ENCODE measurements around the gene NDUFS2.
"Not testable (repeated sequence)": the region's sequence is repeated elsewhere in the genome, so short reads cannot be mapped to it uniquely, and the experiment has no call there.

NDUFS2 gene

GRCh38 chr1:161222175-161223019 lies 20.2 kb downstream of the NDUFS2 start:
- TF ChIP-seq CTCF (IDR thresholded peaks at IDR 0.05; ENCODE audit: low read depth, low read length, missing control alignments) = no peak
- no peak overlapping the region for H3K4me3 ChIP-seq (ENCODE audit: low read depth, low read length)
- in situ Hi-C loops (cut with HindIII; ENCODE audit: low sequenced_read_pairs) = loop anchor here (25.0 kb wide), 1 partner anchor 515 kb away; the partner anchor contains the start of gene DUSP12
- DNase-seq (ENCODE audit: low read depth) = no peak

- DNase-seq (ENCODE audit: low read depth) = no peak
- in situ Hi-C loops (cut with HindIII; ENCODE audit: low sequenced_read_pairs) = loop anchor here (25.0 kb wide), 1 partner anchor 513 kb away; the partner anchor contains the start of gene DUSP12
- no peak for TF ChIP-seq CTCF (IDR thresholded peaks at IDR 0.05; ENCODE audit: low read depth, low read length, missing control alignments)
- no peak overlapping the region for H3K4me3 ChIP-seq (ENCODE audit: low read depth, low read length)
Measured at GRCh38 chr1:161223805-161224694, 21.9 kb downstream of the NDUFS2 start.

GRCh38 chr1:161224695-161225087 lies 22.5 kb downstream of the NDUFS2 start:
- DNase-seq (ENCODE audit: low read depth); H3K4me3 ChIP-seq (ENCODE audit: low read depth, low read length): not testable (repeated sequence)
- in situ Hi-C loops (cut with HindIII; ENCODE audit: low sequenced_read_pairs) = loop anchor here (25.0 kb wide), 1 partner anchor 513 kb away; the partner anchor contains the start of gene DUSP12

GRCh38 chr1:161225178-161225533 lies 23.0 kb downstream of the NDUFS2 start:
- H3K4me3 ChIP-seq (ENCODE audit: low read depth, low read length) = no peak overlapping the region
- in situ Hi-C loops (cut with HindIII; ENCODE audit: low sequenced_read_pairs) = no loop called here
- no peak for DNase-seq (ENCODE audit: low read depth)
- TF ChIP-seq CTCF (IDR thresholded peaks at IDR 0.05; ENCODE audit: low read depth, low read length, missing control alignments) = no peak

- TF ChIP-seq CTCF (IDR thresholded peaks at IDR 0.05; ENCODE audit: low read depth, low read length, missing control alignments) = peak; percentile 70
- DNase-seq (ENCODE audit: low read depth) = peak; percentile 98
- in situ Hi-C loops (cut with HindIII; ENCODE audit: low sequenced_read_pairs) = no loop called here
- peak within 1 kb of the TSS; percentile 88 for H3K4me3 ChIP-seq (ENCODE audit: low read depth, low read length)
Measured at GRCh38 chr1:161225534-161226319, 23.6 kb downstream of the NDUFS2 start, which contains the start of gene TOMM40L. TSS of gene TOMM40L (plus strand) at chr1:161226060. CDS start at chr1:161226490, 430 bp downstream.

GRCh38 chr1:161226320-161226711 lies 24.1 kb downstream of the NDUFS2 start:
- no peak for TF ChIP-seq CTCF (IDR thresholded peaks at IDR 0.05; ENCODE audit: low read depth, low read length, missing control alignments)
- H3K4me3 ChIP-seq (ENCODE audit: low read depth, low read length) = peak overlapping the region; percentile 88
- DNase-seq (ENCODE audit: low read depth) = no peak
- in situ Hi-C loops (cut with HindIII; ENCODE audit: low sequenced_read_pairs) = no loop called here

Data from astrocyte of the cerebellum (primary cell).